ENCODE results near the gene POFUT2. TPM values are rescaled to one million over a fixed set of nuclear protein-coding genes. Genes with fewer than 3 reads are reported as not detected.
A peak's percentile ranks its signal among the peaks of the same experiment; 100 is the strongest.

The POFUT2 gene
- total RNA-seq, 1 experiment from 2014 or later = 31.4 TPM

DNA sequence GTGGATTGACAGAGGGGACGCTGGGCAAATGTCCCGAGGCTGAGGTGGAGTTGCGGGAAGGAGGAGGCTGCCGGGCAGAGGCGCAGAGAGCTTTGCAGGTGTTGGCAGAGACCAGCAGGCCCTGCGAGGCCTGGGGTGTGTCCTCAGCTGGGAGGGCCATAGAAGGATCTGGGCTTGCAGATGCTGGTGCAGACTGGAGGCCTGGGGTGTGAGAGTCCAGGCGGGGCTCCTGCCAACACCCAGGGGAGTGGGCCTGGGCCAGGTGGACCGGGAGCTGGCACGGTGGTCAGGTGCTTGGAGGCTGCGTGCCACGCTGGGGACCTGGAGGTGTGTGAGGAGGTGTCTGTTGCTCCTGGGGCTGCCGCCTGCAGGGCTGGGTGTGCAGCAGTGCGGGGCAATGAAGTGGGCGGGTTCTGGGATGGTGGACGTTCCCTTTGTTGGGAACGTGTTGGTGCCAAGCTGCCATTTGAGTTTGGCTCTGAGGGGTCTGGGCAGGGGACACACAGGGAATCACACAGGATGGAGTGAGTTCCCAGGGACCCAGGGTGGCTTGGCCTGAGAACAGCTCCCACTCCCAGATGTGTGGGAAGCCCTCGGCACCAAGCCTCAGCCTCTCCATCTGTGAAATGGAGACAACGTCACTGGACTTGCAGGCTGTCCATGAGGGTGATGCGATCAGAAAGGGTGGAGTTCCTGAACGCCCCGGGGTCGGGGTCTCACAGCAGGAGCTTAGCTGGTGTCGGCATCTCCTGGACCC is 39.9 kb upstream of the POFUT2 start:
- Mint-ChIP-seq H3K9me3 (ENCODE audit: low read depth, unreplicated experiment) (no peaks in the 10 kb centered on the region), H3K27me3 (ENCODE audit: unreplicated experiment) (no peaks in the 10 kb centered on the region), H3K27ac (ENCODE audit: unreplicated experiment) (peak overlapping the region; percentile 39), H3K36me3 (ENCODE audit: insufficient read depth, unreplicated experiment) (peaks cover 17% of the 10 kb centered on the region), H3K4me3 (ENCODE audit: low read depth, unreplicated experiment) (no peak overlapping the region), H3K4me1 (ENCODE audit: low read depth, unreplicated experiment) (peaks cover 22% of the 10 kb centered on the region)
- TF ChIP-seq, protein P1, sequence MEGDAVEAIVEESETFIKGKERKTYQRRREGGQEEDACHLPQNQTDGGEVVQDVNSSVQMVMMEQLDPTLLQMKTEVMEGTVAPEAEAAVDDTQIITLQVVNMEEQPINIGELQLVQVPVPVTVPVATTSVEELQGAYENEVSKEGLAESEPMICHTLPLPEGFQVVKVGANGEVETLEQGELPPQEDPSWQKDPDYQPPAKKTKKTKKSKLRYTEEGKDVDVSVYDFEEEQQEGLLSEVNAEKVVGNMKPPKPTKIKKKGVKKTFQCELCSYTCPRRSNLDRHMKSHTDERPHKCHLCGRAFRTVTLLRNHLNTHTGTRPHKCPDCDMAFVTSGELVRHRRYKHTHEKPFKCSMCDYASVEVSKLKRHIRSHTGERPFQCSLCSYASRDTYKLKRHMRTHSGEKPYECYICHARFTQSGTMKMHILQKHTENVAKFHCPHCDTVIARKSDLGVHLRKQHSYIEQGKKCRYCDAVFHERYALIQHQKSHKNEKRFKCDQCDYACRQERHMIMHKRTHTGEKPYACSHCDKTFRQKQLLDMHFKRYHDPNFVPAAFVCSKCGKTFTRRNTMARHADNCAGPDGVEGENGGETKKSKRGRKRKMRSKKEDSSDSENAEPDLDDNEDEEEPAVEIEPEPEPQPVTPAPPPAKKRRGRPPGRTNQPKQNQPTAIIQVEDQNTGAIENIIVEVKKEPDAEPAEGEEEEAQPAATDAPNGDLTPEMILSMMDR (IDR thresholded peaks at IDR 0.05; ENCODE audit: unreplicated experiment) = no peak
- intact Hi-C loops (cut with micrococcal nuclease; ENCODE audit: unreplicated experiment) = no loop called here
- BruUV-seq (replicated peaks) = no TSS peak
- CTCF ChIA-PET = no interaction called here
- no peak for DNase-seq

GRCh38 chr21:45326891-45327440 is 39.3 kb upstream of the POFUT2 start:
- TF ChIP-seq, protein P1 (IDR thresholded peaks at IDR 0.05; ENCODE audit: unreplicated experiment) = no peak
- CTCF ChIA-PET = no interaction called here
- Mint-ChIP-seq H3K4me1 (ENCODE audit: low read depth, unreplicated experiment) (peaks cover 22% of the 10 kb centered on the region), H3K4me3 (ENCODE audit: low read depth, unreplicated experiment) (no peak overlapping the region), H3K9me3 (ENCODE audit: low read depth, unreplicated experiment) (no peaks in the 10 kb centered on the region), H3K27me3 (ENCODE audit: unreplicated experiment) (no peaks in the 10 kb centered on the region), H3K27ac (ENCODE audit: unreplicated experiment) (peak overlapping the region; percentile 39), H3K36me3 (ENCODE audit: insufficient read depth, unreplicated experiment) (peaks cover 21% of the 10 kb centered on the region)
- DNase-seq = no peak
- intact Hi-C loops (cut with micrococcal nuclease; ENCODE audit: unreplicated experiment) = no loop called here
- no TSS peak for BruUV-seq (replicated peaks)

GRCh38 chr21:45326169-45326851 is 38.6 kb upstream of the POFUT2 start:
- no TSS peak for BruUV-seq (replicated peaks)
- DNase-seq = no peak
- H3K4me3 Mint-ChIP-seq (ENCODE audit: low read depth, unreplicated experiment) = no peak overlapping the region
- H3K9me3 Mint-ChIP-seq (ENCODE audit: low read depth, unreplicated experiment) = no peaks in the 10 kb centered on the region
- TF ChIP-seq, protein P1 (IDR thresholded peaks at IDR 0.05; ENCODE audit: unreplicated experiment) = no peak
- CTCF ChIA-PET = no interaction called here
- H3K27me3 Mint-ChIP-seq (ENCODE audit: unreplicated experiment) = no peaks in the 10 kb centered on the region
- intact Hi-C loops (cut with micrococcal nuclease; ENCODE audit: unreplicated experiment) = no loop called here
- H3K27ac Mint-ChIP-seq (ENCODE audit: unreplicated experiment) = no peak overlapping the region
- H3K4me1 Mint-ChIP-seq (ENCODE audit: low read depth, unreplicated experiment) = peaks cover 22% of the 10 kb centered on the region
- H3K36me3 Mint-ChIP-seq (ENCODE audit: insufficient read depth, unreplicated experiment) = peaks cover 22% of the 10 kb centered on the region

GRCh38 chr21:45325206-45326168 is 37.8 kb upstream of the POFUT2 start:
- Mint-ChIP-seq H3K27me3 (ENCODE audit: unreplicated experiment) (no peaks in the 10 kb centered on the region), H3K27ac (ENCODE audit: unreplicated experiment) (no peak overlapping the region), H3K4me1 (ENCODE audit: low read depth, unreplicated experiment) (peaks cover 22% of the 10 kb centered on the region), H3K36me3 (ENCODE audit: insufficient read depth, unreplicated experiment) (peaks cover 16% of the 10 kb centered on the region), H3K9me3 (ENCODE audit: low read depth, unreplicated experiment) (no peaks in the 10 kb centered on the region), H3K4me3 (ENCODE audit: low read depth, unreplicated experiment) (no peak overlapping the region)
- BruUV-seq (replicated peaks) = no TSS peak
- no peak for DNase-seq
- CTCF ChIA-PET = no interaction called here
- intact Hi-C loops (cut with micrococcal nuclease; ENCODE audit: unreplicated experiment) = no loop called here
- TF ChIP-seq, protein P1 (IDR thresholded peaks at IDR 0.05; ENCODE audit: unreplicated experiment) = no peak
